Keratinocyte (primary cell): ENCODE data around the gene IGFLR1. TPM values are rescaled to one million over a fixed set of nuclear protein-coding genes. Genes with fewer than 3 reads are reported as not detected.

Experiments used
- polyA plus RNA-seq, 5 experiments: library from polyadenylated mRNA; depleted of rRNA in 3 of 5; stranded (reverse) in 3 of 5; stranded (forward) in 1 of 5; unstranded in 1 of 5; fragments of >200 nt; gene quantifications; 1 replicate in 1 of 5; 2 replicates in 3 of 5; 3 replicates in 1 of 5; pipeline versions ENCODE4 v1.2.1 to v1.2.3, GENCODE V29; 2011 to 2012; ENCODE audit warnings: missing spikeins in 2 of 5, low read depth in 1 of 5, low replicate concordance in 1 of 5

The IGFLR1 gene
- polyA plus RNA-seq, 1 donor (not counting 4 experiments of a cell fraction or from before 2014, with no cell fraction given) = 0.34 TPM

Other genes with a start within 250 kb of the IGFLR1 start
- gene DMKN, start 228.8 kb downstream of the IGFLR1 start, polyA plus RNA-seq = 235 to 251 TPM (median 238 TPM) in 3 replicates
- gene SBSN, start 214.1 kb downstream of the IGFLR1 start, polyA plus RNA-seq = 28.8 to 59.0 TPM (median 49.0 TPM) in 3 replicates
- gene GAPDHS, start 209.0 kb downstream of the IGFLR1 start, polyA plus RNA-seq = 0.08 TPM in 1 of 3 replicates, not detected in the others
- gene TMEM147, start 196.8 kb downstream of the IGFLR1 start, polyA plus RNA-seq = 130 to 206 TPM (median 134 TPM) in 3 replicates
- not detected in 3 replicates for gene ATP4A, start 178.8 kb downstream of the IGFLR1 start, polyA plus RNA-seq
- not detected in 3 replicates for gene PMIS2, start 156.3 kb downstream of the IGFLR1 start, polyA plus RNA-seq
- gene HAUS5, start 129.7 kb downstream of the IGFLR1 start, polyA plus RNA-seq = 3.1 to 3.7 TPM (median 3.5 TPM) in 3 replicates
- gene RBM42, start 113.4 kb downstream of the IGFLR1 start, polyA plus RNA-seq = 29.8 to 40.8 TPM (median 30.4 TPM) in 3 replicates
- 0.14 to 0.99 TPM (median 0.43 TPM) in 3 replicates for gene ETV2, start 100.7 kb downstream of the IGFLR1 start, polyA plus RNA-seq
- 509 to 705 TPM (median 560 TPM) in 3 replicates for gene COX6B1, start 94.1 kb downstream of the IGFLR1 start, polyA plus RNA-seq
- 0.05 to 0.15 TPM (median 0.09 TPM) in 3 replicates for gene UPK1A, start 75.9 kb downstream of the IGFLR1 start, polyA plus RNA-seq
- gene ZBTB32, start 37.9 kb downstream of the IGFLR1 start, polyA plus RNA-seq = not detected in 3 replicates
- 7.7 to 16.7 TPM (median 8.8 TPM) in 3 replicates for gene KMT2B, start 24.4 kb downstream of the IGFLR1 start, polyA plus RNA-seq
- gene U2AF1L4, start 3.0 kb upstream of the IGFLR1 start, polyA plus RNA-seq = 8.9 to 14.7 TPM (median 11.4 TPM) in 3 replicates
- 36.2 to 53.8 TPM (median 49.7 TPM) in 3 replicates for gene PSENEN, start 3.2 kb upstream of the IGFLR1 start, polyA plus RNA-seq
- 6.7 to 11.8 TPM (median 9.2 TPM) in 3 replicates for gene LIN37, start 6.1 kb upstream of the IGFLR1 start, polyA plus RNA-seq
- gene HSPB6, start 14.6 kb upstream of the IGFLR1 start, polyA plus RNA-seq = not detected in 3 replicates
- 5.3 to 15.5 TPM (median 5.5 TPM) in 3 replicates for gene PROSER3, start 15.7 kb upstream of the IGFLR1 start, polyA plus RNA-seq
- 0.23 to 0.93 TPM (median 0.49 TPM) in 3 replicates for gene ARHGAP33, start 33.1 kb upstream of the IGFLR1 start, polyA plus RNA-seq
- not detected in 3 replicates for gene PRODH2, start 70.4 kb upstream of the IGFLR1 start, polyA plus RNA-seq
- not detected in 3 replicates for gene NPHS1, start 110.1 kb upstream of the IGFLR1 start, polyA plus RNA-seq
- 0.02 TPM in 1 of 3 replicates, not detected in the others for gene KIRREL2, start 114.5 kb upstream of the IGFLR1 start, polyA plus RNA-seq
- 0.50 to 0.95 TPM (median 0.66 TPM) in 3 replicates for gene APLP1, start 126.1 kb upstream of the IGFLR1 start, polyA plus RNA-seq
- 3.9 to 6.0 TPM (median 5.0 TPM) in 3 replicates for gene NFKBID, start 158.1 kb upstream of the IGFLR1 start, polyA plus RNA-seq
- 0.19 to 0.30 TPM (median 0.25 TPM) in 3 replicates for gene HCST, start 160.1 kb upstream of the IGFLR1 start, polyA plus RNA-seq
- gene TYROBP, start 165.8 kb upstream of the IGFLR1 start, polyA plus RNA-seq = not detected in 3 replicates
- gene LRFN3, start 193.9 kb upstream of the IGFLR1 start, polyA plus RNA-seq = 0.73 to 6.1 TPM (median 0.90 TPM) in 3 replicates